Ovary (tissue), 3 donors: ENCODE results near the gene LIN9.

Source experiments
- POLR2A ChIP-seq: fragments of 450-650 bp; IDR thresholded peaks from one replicate; pipeline ENCODE4 v1.6.1; 2017; ENCODE audit warnings: antibody characterized with exemption, mild to moderate bottlenecking, moderate library complexity
- TF ChIP-seq, protein P1 (sequence below), 3 donors: fragments of 450-650 bp in 2 of 3; fragments of 200-600 bp in 1 of 3; IDR thresholded peaks; one replicate each; pipeline versions ENCODE4 v1.5.1 to v1.8.0; 2016 to 2022; ENCODE audit warnings: antibody characterized with exemption in 3 of 3, mild to moderate bottlenecking in 1 of 3
- donor health status: DM: no; HTN: no; CAD: no.

DNA sequence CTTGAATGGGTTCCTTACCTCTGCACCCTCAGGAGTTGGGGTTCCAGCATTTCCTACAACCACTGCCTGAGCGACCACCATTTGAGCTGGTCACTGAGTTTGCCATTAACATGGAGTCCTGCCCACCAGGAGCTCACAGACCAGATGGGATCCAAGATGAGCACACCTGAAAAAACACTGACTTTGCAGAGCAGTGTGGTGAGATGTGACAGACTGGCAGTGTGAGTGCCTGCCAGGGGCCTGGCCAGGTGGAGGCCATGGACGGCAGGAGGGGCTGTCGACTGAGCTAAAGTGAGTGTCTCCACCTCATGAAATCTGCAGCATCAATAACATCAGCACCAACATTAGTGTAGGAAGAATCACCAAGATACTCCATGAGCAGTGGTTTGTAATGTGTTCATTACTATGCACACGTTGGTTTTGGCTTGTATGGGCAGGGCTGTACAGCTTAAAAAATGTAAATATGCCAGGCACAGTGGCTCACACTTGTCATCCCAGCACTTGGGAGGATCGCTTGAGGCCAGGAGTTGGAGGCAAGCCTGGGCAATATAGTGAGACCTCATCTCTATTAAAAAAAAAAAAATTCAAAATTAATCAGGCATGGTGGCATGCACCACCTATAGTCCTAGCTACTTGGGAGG lies 97.7 kb downstream of the LIN9 start:
- TF ChIP-seq, protein P1, sequence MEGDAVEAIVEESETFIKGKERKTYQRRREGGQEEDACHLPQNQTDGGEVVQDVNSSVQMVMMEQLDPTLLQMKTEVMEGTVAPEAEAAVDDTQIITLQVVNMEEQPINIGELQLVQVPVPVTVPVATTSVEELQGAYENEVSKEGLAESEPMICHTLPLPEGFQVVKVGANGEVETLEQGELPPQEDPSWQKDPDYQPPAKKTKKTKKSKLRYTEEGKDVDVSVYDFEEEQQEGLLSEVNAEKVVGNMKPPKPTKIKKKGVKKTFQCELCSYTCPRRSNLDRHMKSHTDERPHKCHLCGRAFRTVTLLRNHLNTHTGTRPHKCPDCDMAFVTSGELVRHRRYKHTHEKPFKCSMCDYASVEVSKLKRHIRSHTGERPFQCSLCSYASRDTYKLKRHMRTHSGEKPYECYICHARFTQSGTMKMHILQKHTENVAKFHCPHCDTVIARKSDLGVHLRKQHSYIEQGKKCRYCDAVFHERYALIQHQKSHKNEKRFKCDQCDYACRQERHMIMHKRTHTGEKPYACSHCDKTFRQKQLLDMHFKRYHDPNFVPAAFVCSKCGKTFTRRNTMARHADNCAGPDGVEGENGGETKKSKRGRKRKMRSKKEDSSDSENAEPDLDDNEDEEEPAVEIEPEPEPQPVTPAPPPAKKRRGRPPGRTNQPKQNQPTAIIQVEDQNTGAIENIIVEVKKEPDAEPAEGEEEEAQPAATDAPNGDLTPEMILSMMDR (IDR thresholded peaks at IDR 0.05) = no peak
- no peak for TF ChIP-seq POLR2A
